HEK293 (cell line): ENCODE measurements around the gene TRAK1.

Source experiments
- CTCF ChIA-PET: fragments of 350-600 bp; formaldehyde crosslinking; extraction: SDS; loops from one replicate; lab custom pipeline; 2021; ENCODE audit warnings: antibody characterized with exemption; lab: Yijun Ruan, JAX
- POLR2A ChIA-PET: fragments of 300-600 bp; formaldehyde crosslinking; extraction: SDS; loops from one replicate; lab custom pipeline; 2020; ENCODE audit warnings: antibody characterized with exemption, inconsistent platforms; lab: Yijun Ruan, JAX
- H3K27ac ChIP-seq: fragments of 200-500 bp; sonication (Bioruptor generic); 2 replicates; pipeline ENCODE4 v1.5.1; 2014; ENCODE audit warnings: low read depth, low read length, control low read depth, inconsistent platforms; ENCODE audit errors: extremely low read depth
- H3K36me3 ChIP-seq, 2 experiments: fragments of 200-500 bp in 1 of 2; sonication (Bioruptor generic) in 1 of 2; 1 replicate in 1 of 2; 2 replicates in 1 of 2; pipeline ENCODE4 v1.5.1; 2014 to 2017; ENCODE audit warnings: inconsistent platforms in 2 of 2, low read length in 2 of 2; ENCODE audit not compliant: control insufficient read depth in 2 of 2, insufficient read depth in 1 of 2
- H3K4me1 ChIP-seq: fragments of 200-500 bp; sonication (Bioruptor generic); 2 replicates; pipeline ENCODE4 v1.5.1; 2014; ENCODE audit warnings: mild to moderate bottlenecking, low read length, inconsistent platforms; ENCODE audit not compliant: control insufficient read depth, insufficient read depth
- H3K4me3 ChIP-seq: 2 replicates; pipeline ENCODE4 v1.5.1; 2011; ENCODE audit warnings: low read depth, mild to moderate bottlenecking, control low read depth, low read length, moderate library complexity
- H3K9me3 ChIP-seq: fragments of 200-500 bp; sonication (Bioruptor generic); 2 replicates; pipeline ENCODE4 v1.5.1; 2014; ENCODE audit warnings: low read depth, low read length, inconsistent platforms; ENCODE audit not compliant: control insufficient read depth, insufficient read depth
- GLIS2 ChIP-seq: fragments of 450-650 bp; formaldehyde crosslinking; IDR thresholded peaks from 2 replicates; pipeline ENCODE4 v1.5.1; 2016; ENCODE audit warnings: missing biosample characterization, missing genetic modification characterization
- SP2 ChIP-seq: fragments of 450-650 bp; formaldehyde crosslinking; IDR thresholded peaks from 2 replicates; pipeline ENCODE4 v1.5.1; 2016; ENCODE audit warnings: missing biosample characterization, missing genetic modification characterization
- WT1 ChIP-seq: fragments of 450-650 bp; formaldehyde crosslinking; IDR thresholded peaks from 2 replicates; pipeline ENCODE4 v1.5.1; 2016; ENCODE audit warnings: missing biosample characterization, missing genetic modification characterization
- ZNF146 ChIP-seq: fragments of 450-650 bp; formaldehyde crosslinking; IDR thresholded peaks from 2 replicates; pipeline ENCODE4 v1.5.1; 2016; ENCODE audit warnings: missing biosample characterization, missing genetic modification characterization
- ZNF214 ChIP-seq: fragments of 450-650 bp; formaldehyde crosslinking; IDR thresholded peaks from 2 replicates; pipeline ENCODE4 v1.5.1; 2017; ENCODE audit warnings: missing biosample characterization, mild to moderate bottlenecking, missing genetic modification characterization, borderline replicate concordance
- ZNF48 ChIP-seq: fragments of 450-650 bp; formaldehyde crosslinking; IDR thresholded peaks from 2 replicates; pipeline ENCODE4 v1.5.1; 2016; ENCODE audit warnings: missing biosample characterization, missing genetic modification characterization
- ZNF514 ChIP-seq: fragments of 450-650 bp; formaldehyde crosslinking; IDR thresholded peaks from 2 replicates; pipeline ENCODE4 v1.5.1; 2016; ENCODE audit warnings: missing biosample characterization, missing genetic modification characterization
- ZNF521 ChIP-seq: fragments of 450-650 bp; formaldehyde crosslinking; IDR thresholded peaks from 2 replicates; pipeline ENCODE4 v1.5.1; 2017; ENCODE audit warnings: missing biosample characterization, mild to moderate bottlenecking, missing genetic modification characterization
- ZNF596 ChIP-seq: fragments of 450-650 bp; IDR thresholded peaks from 2 replicates; pipeline ENCODE4 v1.5.0; 2018; ENCODE audit warnings: missing biosample characterization, mild to moderate bottlenecking, missing genetic modification characterization, moderate library complexity
- ZNF600 ChIP-seq: fragments of 450-650 bp; formaldehyde crosslinking; IDR thresholded peaks from 2 replicates; pipeline ENCODE4 v1.5.1; 2016; ENCODE audit warnings: missing biosample characterization, missing genetic modification characterization
- ZNF621 ChIP-seq: fragments of 450-650 bp; formaldehyde crosslinking; IDR thresholded peaks from 2 replicates; pipeline ENCODE4 v1.5.1; 2017; ENCODE audit warnings: missing biosample characterization, missing genetic modification characterization
- ZNF623 ChIP-seq: fragments of 450-650 bp; formaldehyde crosslinking; IDR thresholded peaks from 2 replicates; pipeline ENCODE4 v1.5.1; 2016; ENCODE audit warnings: missing biosample characterization, missing genetic modification characterization
- ZNF664 ChIP-seq: fragments of 450-650 bp; formaldehyde crosslinking; IDR thresholded peaks from 2 replicates; pipeline ENCODE4 v1.5.1; 2016; ENCODE audit warnings: missing biosample characterization, missing genetic modification characterization
- ZNF791 ChIP-seq: fragments of 450-650 bp; formaldehyde crosslinking; IDR thresholded peaks from 2 replicates; pipeline ENCODE4 v1.5.1; 2016; ENCODE audit warnings: missing biosample characterization, missing genetic modification characterization
- TF ChIP-seq, protein P1 (sequence below): fragments of 450-650 bp; IDR thresholded peaks from 2 replicates; pipeline ENCODE4 v1.5.1; 2018; ENCODE audit warnings: missing biosample characterization, mild to moderate bottlenecking, missing genetic modification characterization
- TF ChIP-seq, protein P2 (sequence below): fragments of 450-650 bp; formaldehyde crosslinking; conservative IDR thresholded peaks from 2 replicates; pipeline ENCODE4 v1.5.1; 2016; ENCODE audit warnings: low read depth, missing biosample characterization, missing genetic modification characterization
- TF ChIP-seq, protein P3 (sequence below): fragments of 450-650 bp; formaldehyde crosslinking; optimal IDR thresholded peaks from 2 replicates; pipeline ENCODE3; 2016; ENCODE audit warnings: missing biosample characterization, mild to moderate bottlenecking, missing genetic modification characterization

The TRAK1 gene

DNA sequence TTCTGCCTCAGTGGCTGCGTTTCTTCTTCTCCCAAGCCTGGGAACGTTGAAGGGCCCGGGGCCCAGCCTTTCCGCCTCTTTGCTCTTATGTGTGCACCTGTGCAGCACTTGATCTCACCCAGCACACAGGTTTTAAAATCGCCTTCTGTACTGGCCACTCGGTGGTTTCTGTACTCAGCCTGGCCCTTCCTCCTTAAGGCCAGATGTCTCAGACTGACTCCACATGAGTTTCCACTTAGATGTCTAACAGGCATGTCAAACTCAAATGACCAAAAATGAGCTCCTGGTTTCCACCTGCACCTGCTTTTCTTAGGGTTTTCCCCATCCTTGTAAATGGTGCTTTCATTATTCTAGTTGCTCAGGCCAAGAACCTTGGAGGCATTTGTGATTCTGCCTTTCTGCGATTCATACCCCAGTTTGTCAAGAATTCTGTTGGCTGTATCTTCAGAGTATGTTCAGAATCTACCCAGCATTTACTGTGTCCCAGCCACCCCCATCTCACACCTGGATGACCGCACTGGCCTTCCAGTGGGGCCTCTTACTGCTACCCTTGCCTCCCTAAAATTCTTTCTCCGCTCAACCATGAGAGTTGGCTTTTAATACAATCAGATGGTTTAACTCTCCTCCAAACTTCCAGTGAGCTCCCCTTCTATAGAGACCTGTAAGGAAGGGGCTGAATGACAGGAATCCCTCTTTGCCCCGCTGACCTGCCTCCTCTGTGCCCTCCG, 2.2 kb upstream of the TRAK1 start:
- ChIA-PET POLR2A (no interaction called here), CTCF (no interaction called here)
- peaks cover 0 to 24% of the 10 kb centered on the region in 2 experiments; a peak in 1 of 3 replicates for H3K36me3 ChIP-seq
- H3K4me3 ChIP-seq = no peak overlapping the region
- no peaks in the 10 kb centered on the region for H3K4me1 ChIP-seq
- no peaks in the 10 kb centered on the region for H3K9me3 ChIP-seq
- H3K27ac ChIP-seq = no peak overlapping the region
- TF ChIP-seq ZNF623 (no peak), ZNF48 (tag by site-specific recombination) (no peak), ZNF514 (tag by site-specific recombination) (no peak)

DNA sequence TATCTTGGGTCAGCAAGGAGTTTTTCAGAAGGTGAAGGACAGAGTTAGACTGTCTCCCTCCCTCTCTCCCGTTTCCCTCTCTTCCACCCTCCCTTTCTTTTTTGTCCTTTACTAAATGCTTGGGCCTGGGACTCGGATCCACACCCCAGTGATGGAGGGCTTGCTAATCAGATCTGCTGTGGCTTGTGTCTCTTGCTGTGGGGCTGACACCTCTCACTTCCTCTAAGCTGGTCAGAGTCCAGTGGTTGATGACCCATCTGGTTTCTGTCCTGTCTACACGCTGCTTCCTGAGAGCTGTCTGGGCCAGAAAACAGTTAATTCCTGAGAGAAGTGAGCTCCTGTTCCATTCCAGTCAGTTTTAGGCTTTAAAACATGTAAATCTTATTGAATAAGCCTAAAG, 849 bp downstream of the TRAK1 start:
- POLR2A ChIA-PET = no interaction called here

More for the DNA sequence above, 849 bp downstream of the TRAK1 start:
- Histone ChIP-seq H3K27ac (no peak overlapping the region), H3K36me3 (peaks cover 0 to 27% of the 10 kb centered on the region in 2 experiments; a peak in 1 of 3 replicates), H3K4me1 (no peaks in the 10 kb centered on the region), H3K9me3 (no peaks in the 10 kb centered on the region), H3K4me3 (no peak overlapping the region)
- TF ChIP-seq WT1 (tag by site-specific recombination) (no peak), ZNF600 (no peak), ZNF664 (tag by site-specific recombination) (no peak), ZNF521 (tag by site-specific recombination) (no peak), ZNF214 (no peak), GLIS2 (tag by site-specific recombination) (no peak), ZNF146 (tag by site-specific recombination) (no peak), ZNF596 (tag by site-specific recombination) (no peak), ZNF791 (tag by site-specific recombination) (no peak), ZNF621 (tag by site-specific recombination) (no peak), SP2 (no peak)
- TF ChIP-seq, protein P1, sequence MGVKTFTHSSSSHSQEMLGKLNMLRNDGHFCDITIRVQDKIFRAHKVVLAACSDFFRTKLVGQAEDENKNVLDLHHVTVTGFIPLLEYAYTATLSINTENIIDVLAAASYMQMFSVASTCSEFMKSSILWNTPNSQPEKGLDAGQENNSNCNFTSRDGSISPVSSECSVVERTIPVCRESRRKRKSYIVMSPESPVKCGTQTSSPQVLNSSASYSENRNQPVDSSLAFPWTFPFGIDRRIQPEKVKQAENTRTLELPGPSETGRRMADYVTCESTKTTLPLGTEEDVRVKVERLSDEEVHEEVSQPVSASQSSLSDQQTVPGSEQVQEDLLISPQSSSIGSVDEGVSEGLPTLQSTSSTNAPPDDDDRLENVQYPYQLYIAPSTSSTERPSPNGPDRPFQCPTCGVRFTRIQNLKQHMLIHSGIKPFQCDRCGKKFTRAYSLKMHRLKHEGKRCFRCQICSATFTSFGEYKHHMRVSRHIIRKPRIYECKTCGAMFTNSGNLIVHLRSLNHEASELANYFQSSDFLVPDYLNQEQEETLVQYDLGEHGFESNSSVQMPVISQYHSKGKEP = no peak
- TF ChIP-seq, protein P2, sequence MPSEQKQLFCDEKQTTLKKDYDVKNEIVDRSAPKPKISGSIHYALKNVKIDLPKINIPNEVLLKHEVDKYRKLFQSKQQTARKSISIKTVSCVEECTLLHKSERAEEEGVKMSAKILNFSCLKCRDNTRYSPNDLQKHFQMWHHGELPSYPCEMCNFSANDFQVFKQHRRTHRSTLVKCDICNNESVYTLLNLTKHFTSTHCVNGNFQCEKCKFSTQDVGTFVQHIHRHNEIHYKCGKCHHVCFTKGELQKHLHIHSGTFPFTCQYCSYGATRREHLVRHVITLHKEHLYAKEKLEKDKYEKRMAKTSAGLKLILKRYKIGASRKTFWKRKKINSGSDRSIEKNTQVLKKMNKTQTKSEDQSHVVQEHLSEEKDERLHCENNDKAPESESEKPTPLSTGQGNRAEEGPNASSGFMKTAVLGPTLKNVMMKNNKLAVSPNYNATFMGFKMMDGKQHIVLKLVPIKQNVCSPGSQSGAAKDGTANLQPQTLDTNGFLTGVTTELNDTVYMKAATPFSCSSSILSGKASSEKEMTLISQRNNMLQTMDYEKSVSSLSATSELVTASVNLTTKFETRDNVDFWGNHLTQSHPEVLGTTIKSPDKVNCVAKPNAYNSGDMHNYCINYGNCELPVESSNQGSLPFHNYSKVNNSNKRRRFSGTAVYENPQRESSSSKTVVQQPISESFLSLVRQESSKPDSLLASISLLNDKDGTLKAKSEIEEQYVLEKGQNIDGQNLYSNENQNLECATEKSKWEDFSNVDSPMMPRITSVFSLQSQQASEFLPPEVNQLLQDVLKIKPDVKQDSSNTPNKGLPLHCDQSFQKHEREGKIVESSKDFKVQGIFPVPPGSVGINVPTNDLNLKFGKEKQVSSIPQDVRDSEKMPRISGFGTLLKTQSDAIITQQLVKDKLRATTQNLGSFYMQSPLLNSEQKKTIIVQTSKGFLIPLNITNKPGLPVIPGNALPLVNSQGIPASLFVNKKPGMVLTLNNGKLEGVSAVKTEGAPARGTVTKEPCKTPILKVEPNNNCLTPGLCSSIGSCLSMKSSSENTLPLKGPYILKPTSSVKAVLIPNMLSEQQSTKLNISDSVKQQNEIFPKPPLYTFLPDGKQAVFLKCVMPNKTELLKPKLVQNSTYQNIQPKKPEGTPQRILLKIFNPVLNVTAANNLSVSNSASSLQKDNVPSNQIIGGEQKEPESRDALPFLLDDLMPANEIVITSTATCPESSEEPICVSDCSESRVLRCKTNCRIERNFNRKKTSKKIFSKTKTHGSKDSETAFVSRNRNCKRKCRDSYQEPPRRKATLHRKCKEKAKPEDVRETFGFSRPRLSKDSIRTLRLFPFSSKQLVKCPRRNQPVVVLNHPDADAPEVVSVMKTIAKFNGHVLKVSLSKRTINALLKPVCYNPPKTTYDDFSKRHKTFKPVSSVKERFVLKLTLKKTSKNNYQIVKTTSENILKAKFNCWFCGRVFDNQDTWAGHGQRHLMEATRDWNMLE (tag by site-specific recombination) = no peak
- TF ChIP-seq, protein P3, sequence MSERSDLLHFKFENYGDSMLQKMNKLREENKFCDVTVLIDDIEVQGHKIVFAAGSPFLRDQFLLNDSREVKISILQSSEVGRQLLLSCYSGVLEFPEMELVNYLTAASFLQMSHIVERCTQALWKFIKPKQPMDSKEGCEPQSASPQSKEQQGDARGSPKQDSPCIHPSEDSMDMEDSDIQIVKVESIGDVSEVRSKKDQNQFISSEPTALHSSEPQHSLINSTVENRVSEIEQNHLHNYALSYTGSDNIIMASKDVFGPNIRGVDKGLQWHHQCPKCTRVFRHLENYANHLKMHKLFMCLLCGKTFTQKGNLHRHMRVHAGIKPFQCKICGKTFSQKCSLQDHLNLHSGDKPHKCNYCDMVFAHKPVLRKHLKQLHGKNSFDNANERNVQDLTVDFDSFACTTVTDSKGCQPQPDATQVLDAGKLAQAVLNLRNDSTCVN (tag by site-specific recombination) = no peak
- CTCF ChIA-PET = interaction anchor here (1.3 kb wide), 1 partner anchor 99 kb away, joined by 4 read pairs; no protein-coding TSS in a partner anchor
